T follicular helper cell (primary cell): ENCODE results near the gene ITGA8.
"Not testable (repeated sequence)": the region's sequence is repeated elsewhere in the genome, so short reads cannot be mapped to it uniquely, and the experiment has no call there.

Experiments used
- DNase-seq: peaks from one replicate; pipeline ENCODE4 v3.0.0-alpha.2; 2020; ENCODE audit warnings: low read depth
- total RNA-seq, 2 experiments: gene quantifications; one replicate each; lab custom pipeline; 2026; lab: John Stamatoyannopoulos, UW

Gene ITGA8
- 0.04 to 0.06 reads per million in 2 experiments for total RNA-seq

DNA sequence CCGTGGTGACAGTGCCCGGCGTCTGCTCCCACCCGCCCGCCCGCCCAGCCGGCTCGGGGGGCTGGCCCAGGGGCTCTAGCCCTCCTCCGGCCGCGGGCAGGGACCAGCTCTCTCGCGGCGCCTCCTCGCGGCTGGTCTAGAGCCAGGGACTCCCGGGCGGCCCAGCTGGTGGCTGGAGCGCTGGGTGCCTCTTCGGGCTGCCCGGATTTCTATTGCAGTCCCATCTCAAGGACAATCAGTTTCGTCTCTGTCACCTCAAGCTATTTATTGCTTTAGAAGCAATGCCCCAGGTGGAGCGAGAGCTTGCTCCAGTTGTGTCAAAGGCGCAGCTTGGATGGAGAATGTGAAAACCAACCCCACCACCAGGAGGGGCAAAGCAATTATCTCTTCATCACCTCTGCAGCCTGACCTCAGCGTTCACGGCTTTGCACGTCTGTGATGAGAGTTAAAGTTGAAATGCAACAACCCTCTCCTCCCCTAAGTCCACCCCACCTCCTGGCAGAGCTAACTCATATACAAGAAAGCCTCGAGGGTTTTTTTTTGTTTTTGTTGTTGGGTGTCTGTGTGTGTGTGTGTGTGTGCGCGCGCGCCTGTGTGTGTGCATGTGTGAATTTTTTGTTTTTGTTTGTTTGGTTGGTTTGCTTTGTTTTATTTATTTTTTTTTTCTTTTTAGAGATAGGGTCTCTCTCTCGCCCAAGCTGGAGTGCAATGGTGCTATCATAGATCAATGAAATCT lies at the start of gene ITGA8:
Gene ITGA8, minus strand, starts transcription at position 24 of the 736 bp plus-strand sequence. CDS start 151 bp downstream, outside the sequence.
- DNase-seq, result no peak

DNA sequence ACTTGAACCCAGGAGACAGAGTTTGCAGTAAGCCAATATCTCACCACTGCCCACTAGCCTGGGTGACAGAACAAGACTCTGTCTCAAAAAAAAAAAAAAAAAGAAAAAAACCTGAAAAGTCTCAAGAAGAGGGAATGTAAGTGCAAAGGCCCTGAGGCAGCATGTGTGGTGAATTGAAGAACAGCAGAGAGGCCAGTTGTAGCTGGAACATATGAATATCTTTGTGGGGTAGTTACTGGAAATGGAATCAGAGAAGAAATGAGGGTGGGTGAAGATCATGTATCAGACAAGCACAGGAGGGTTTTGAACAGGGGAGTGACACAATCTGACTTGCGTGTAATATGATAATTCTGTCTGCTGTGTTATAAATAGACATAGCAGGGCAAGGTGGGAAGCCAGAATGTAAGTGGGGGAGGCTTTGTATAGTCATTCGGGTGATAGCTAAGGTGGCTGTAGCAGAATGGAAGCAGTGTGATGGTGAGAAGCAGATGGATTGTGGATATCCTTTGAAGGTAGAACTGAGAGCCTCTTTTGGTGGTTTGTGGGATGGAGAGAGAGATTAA lies 45.3 kb upstream of the ITGA8 start:
- DNase-seq, result no peak

DNA sequence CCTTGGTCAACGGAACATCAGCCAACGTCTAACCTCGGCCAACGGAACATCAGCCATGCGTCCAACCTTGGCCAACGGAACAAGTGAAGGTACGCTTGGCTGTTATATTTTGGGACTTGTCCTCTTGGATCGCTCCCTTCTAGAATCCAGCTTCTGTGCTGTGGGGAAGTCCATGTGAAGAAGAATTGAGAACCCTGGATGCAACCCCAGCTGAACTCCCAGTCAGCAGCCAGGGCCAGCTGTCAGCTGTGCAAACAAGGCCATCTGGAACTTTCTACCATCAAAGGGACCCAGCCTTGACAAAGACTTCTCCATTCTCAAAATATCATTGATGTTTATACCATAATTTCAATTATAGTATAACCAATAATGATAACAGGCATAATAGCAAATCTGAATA lies 43.3 kb upstream of the ITGA8 start:
- no peak for DNase-seq

DNA sequence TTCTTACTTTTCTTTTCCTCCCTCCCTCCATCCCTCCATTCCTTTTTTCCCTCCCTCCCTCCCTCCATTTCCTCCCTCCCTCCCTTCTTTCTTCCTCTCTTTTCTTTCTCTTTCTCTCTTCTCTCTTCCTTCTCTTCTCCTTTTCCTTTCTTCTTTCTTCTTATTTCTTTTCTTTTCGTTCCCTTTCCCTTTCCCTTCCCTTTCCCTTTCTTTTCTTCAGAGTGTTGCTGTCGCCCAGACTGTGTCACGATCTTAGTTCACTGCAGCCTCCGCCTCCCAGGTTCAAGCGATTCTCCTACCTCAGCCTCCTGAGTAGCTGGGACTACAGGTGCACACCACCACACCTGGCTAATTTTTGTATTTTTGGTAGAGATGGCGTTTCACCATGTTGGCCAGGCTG lies 42.5 kb upstream of the ITGA8 start:
- DNase-seq, result not testable (repeated sequence)

DNA sequence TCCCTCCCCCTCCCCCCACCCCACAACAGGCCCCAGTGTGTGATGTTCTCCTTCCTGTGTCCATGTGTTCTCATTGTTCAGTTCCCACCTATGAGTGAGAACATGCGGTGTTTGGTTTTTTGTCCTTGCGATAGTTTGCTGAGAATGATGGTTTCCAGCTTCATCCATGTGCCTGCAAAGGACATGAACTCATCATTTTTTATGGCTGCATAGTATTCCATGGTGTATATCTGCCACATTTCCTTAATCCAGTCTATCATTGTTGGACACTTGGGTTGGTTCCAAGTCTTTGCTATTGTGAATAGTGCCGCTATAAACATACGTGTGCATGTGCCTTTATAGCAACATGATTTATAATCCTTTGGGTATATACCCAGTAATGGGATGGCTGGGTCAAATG lies 41.5 kb upstream of the ITGA8 start:
- not testable (repeated sequence) for DNase-seq

DNA sequence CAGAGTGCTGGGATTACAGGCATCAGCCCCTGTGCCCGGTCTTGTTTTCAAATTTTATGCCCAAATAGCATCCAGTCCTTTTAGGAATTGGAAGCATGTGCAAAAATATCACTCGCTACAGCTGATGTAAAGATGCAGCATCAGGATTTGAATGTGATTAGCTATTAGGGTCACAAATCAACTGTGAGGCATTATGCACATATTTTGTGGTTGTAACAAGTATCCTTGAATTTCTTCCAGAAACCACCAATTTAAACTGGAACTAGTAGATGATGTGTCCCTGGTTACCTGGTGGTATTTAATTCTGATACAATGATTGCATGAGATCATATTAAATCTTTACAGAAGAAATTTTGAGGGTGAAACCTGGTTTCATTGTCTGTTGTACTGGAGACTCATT lies 41.0 kb upstream of the ITGA8 start:
- DNase-seq, result no peak

DNA sequence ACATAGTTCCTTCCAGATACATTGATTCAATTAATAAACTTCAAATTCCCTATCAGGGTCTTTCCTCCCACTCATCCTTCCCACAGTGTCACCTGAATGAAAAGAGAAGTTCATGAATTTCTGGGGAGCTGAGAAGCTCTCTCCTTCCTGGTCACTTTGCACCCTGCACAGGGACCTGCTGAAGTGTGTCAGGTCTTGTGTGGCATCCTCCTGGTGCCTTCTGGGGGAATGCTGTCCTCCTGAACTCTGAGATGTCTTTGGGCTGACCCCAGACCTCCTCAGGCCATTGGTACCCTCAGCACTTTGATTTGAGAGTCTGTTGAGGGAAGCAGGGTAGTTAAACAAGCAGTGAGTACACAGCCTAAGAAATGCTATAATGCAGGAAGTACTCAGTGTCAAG lies 39.5 kb upstream of the ITGA8 start:
- no peak for DNase-seq

DNA sequence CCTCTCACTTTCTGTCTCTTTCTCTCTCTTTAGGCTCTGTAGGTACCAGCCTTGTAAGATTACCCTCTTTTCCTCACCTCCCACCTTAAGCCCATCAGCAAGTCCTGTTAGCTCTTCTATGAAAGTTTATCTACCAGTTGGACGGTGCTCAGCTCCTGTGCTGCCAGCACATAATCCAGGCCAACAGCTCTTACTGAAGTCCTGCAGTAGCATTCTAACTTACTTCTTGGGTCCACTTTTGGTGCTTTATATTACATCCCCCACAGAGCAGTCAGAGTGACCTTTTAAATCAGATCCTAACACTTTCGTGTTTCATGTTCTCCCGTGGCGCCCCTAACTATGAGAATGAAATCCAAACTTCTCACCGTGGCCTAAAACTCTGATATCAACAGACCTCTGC lies 38.9 kb upstream of the ITGA8 start:
- DNase-seq, result no peak

DNA sequence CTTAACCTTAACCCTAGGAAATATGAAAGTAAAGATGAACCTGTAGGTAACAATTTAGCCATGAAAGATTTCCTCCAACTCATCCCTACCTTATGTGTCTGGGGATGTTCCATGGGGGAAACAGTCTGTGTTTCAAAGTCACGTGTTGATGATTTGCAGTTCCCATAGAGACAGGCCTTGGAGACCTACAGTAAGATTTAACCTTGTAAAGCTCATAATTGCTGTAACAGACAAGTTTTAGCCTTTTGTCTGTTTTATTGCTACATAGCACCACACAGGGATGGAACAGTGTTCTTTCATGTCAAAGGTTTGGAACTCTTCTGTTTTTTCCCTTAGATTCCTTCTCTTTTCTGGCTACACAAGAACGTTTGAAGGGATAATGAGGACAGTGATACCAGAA lies 35.2 kb upstream of the ITGA8 start:
- DNase-seq, result no peak

DNA sequence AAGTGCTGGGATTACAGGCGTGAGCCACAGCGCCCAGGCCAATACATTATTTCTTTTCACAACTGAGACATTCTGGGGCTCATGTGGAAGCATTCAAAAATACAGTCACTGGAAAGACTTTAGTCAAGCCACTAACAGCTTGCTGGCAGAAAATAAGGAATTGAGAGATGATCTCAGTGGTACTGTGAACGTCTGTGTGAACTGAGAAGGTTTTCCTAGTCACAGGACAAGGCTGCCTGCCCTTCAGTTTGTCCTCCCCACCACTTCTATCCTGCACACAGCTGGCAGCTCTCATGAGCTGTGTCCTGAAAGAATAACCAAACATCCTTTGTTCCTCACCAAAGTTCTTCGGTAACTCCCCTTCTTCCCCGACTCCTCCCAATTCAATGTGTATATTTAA lies 31.3 kb upstream of the ITGA8 start:
- DNase-seq, result no peak

DNA sequence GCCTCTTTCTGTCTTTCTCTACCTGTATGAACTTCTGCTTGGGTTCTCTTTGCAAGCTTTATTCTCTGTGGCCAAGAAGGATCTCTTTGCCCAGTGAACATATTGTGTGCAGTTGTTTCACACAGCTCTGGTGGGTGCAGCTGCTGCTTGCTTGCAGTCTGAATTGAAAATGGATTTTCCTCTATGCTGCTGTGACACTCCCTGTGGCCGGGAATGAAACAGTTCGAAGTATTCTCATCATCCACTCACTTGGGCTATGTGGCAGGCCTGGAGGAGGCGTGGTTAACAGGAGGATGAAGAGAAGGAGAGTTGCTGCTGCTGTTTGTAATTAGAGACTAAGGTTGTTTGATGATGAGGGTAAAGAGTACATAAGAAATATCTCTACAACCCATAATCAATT lies 28.4 kb upstream of the ITGA8 start:
- no peak for DNase-seq

DNA sequence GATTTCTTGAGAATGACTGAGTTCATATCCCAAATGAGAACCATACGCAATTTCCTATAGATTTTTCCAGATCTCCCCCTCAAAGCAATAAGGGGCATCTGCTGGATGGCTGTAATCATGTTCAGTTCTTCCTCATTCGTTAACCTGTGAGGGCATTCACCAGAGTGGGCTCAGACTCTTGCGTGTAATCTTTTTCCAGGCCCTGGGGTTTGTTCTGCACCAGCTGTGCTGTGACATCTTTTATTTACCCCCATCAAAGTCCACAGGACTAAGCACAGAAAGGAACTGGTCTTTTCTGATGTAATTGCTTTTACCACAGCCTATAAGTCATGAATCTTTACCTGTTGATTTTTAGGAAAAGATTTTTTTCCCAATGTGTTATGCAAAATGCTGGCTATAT lies 27.9 kb upstream of the ITGA8 start:
- DNase-seq, result no peak

DNA sequence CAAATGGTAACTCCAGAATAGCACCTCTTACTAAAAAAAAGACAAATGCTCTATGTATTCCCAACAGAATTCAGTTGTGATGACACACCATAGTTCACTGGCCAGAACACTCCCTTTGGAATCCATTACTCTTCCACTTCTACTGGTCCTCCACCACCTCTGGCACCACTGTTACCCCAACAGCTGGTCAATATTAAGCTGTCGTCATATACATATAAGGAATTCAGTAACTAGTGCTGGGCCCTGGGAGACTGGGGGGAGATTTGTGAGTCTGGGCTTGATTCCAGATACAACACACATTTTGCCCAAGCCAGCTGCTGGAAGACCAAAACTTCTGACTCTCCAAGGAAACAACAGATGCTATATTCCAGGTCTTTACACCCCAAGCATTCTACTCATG lies 26.0 kb upstream of the ITGA8 start:
- DNase-seq, result no peak

DNA sequence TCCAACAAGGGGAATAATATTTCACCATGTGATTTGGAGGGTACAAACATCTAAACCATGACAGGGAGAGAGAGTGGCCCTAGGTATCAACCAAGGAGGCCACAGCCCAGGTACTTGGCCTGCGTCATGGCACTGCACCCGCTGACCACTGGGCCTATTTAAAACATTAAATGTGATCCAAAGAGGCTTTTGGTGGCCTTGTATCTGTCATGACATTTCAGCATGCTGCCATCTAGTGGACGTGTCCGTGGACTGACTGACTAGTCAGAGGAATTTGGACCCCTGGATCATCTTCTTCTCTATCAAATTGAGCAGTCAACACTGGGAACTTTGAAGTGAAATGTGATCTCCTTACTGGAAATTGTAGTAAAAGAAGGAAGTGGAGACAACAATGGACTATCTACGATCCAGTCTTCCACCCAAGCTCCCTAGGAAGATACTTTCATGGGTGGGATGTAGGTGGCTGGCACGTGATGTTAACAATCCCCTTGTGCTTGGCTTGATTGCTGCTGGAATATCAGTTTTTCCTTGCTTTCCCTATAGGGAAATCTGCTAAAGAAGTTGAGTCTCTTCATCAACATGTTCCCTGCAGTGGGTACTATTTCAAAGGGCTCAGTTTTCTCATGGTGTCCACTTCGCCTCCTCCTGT lies 24.6 kb upstream of the ITGA8 start:
- no peak for DNase-seq

DNA sequence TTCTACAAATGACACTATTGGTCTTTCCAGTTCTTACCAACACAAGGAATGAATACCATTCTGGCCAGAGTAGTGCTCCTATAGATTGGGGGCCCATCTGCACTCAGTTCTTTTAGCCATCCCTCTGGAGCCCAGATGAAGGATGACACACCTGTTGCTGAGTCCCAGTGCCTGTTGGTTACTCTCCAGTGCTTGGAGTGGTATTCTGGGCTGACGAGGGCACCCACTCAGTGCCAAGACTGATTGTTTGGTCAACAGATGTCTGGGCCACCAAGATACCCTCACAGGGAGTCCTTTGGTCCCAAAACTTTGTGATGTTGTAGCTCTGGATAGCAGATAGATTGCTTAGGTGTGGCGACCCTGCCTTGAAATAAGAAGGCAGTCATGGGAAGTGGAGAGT lies 23.7 kb upstream of the ITGA8 start:
- DNase-seq, result no peak

DNA sequence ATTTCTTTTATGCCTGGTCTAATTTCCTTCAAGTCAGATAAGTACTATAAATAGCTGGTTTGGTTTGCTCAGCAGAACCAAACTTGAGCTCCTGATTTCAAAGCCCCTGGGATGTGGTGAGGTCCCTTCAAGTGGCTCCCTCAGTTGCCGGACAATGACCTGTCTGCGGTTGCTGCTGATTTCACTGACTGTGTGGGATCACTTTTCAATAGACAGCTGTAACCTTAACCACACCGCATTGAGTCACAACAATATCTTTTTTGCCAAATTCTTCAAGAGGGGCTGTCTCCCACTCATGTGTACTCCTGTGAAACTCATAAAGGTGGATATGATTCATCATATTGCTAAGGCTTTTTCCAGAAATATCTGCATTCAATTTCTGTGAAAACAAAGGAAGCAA lies 23.1 kb upstream of the ITGA8 start:
- DNase-seq, result no peak

DNA sequence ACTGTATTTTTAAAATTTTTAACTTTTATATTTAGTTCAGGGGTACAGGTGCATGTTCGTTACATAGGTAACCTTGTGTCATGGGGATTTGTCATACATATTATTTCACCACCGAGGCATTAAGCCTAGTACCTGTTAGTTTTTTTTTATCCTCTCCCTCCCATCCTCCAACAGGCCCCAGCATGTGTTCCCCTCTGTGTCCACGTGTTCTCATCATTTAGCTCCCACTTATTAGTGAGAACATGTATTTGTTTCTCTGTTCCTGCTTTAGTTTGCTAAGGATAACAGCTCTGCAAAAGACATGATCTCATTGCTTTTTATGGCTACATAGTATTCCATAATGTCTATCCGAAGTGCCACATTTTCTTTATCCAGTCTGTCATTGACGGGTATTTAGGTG lies 22.4 kb upstream of the ITGA8 start:
- DNase-seq, result no peak

DNA sequence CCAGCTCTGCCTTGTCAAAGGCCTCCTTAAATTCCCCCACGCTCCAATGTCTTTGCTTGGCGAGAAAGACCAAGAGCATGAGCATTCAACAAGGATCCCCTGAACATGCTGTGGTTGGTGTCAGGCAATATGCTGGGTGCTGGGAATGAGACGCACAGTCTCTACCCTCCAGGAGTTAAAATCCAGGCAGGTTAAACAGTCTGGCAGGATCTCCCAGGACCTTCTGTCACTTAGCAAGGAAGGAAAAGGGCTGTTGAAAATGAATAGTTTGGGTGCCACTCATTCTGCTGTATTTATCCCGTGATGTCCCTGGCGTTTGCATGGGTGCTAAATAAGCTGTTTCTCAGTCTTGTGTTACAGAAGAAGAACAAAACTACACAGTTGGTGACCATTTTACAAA lies 21.9 kb upstream of the ITGA8 start:
- DNase-seq, result no peak

DNA sequence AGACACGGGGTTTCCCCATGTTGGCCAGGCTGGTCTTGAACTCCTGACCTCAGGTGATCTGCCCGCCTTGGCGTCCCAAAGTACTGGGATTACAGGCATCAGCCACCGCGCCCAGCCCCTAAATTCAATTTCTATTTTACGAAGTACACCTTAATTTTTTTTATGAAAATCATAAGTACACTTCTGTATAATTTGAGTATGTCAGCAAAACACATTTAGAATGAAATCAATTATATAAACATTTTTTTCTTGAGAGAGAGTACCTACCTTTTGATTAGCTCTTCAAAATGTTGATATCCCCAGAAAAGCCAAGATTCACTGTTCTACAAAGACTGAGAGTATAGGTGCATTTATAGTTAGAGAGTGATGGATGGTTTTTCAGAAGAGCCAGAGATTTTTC lies 20.5 kb upstream of the ITGA8 start:
- DNase-seq, result no peak

DNA sequence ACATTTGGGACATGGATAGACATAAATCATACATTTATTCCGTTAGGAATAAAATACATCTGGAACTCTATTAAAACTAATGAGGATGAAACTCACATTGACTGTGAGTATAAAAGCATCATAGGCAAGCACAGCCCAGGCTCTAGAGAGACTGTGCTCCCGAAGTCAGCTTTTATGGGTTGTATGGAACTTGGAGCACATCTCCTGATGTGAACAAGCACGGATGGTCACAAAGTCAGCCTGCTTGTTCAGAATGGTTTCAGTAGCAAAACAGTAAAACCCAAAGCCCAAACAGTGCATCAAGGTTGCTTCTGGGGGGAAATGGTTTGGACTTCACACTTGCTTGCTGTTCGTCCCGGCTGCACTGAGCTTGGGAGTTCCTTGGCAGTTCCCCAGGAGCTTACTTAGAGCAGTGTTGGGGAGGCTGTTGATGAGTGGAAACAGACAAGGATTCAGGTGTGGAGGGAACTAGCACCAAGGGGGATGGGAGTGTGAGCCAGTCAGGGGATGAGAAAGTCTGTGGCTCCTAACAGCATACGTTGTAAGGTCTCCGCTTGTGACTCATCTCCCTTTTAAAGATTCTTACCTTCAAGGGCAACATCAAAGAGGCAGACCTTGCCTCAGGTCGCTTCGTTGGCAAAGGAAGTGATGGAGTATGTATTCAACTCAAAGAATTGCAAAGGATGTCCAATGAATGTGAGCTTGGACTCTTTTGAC lies 19.7 kb upstream of the ITGA8 start:
- DNase-seq, result no peak

DNA sequence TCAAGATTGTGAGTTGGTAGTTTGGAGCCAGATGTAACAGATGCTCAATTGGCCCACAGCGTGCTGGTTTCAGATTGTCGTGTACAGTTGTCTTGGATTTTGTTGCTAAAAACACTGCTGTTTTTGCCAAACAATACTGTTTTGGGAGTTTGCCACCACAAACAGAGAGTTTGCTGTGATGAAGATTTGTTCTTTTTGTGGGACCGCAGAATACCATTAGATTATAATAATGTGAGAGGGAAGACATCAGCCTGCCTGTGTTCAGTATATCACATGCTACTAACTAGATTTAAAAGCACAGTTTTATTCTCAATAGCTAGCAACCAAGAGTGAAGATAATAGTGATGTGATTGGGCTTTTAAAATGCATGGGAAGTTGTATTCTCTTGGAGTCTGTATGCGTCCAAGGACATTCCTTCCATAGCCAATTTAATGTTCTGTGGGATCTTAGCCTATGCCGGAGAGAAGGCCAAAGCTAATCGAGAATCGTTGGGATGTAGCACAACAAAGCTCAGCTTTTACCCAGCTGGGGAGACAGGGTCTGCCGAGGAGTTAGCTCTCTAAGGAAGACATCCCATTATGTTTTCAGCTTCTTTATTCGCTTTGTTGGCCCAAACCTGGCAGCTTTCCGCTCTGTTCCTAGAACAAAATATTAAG lies 18.7 kb upstream of the ITGA8 start:
- DNase-seq, result no peak

DNA sequence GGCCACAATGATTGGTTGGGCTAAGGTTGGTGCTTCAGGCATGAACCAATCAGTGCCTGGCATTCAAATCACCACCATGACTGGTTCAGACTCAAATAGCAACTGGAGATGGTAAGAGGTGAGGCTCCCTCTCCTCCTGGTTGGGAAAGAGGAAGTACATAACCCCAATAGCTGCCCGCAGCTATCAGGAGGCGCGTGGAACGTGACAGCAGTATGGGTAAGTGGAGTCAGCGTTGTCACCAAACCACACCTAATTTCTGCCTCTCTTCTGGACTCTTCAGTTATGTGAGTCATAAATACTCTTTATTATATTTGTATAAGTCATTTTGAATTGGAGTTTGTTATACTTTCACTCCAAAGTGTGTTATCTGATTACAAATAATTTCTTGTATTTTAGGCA lies 17.9 kb upstream of the ITGA8 start:
- DNase-seq, result no peak
